Ascending aorta (tissue), 2 donors: ENCODE results near the gene ECSCR. TPM values are rescaled to one million over a fixed set of nuclear protein-coding genes. Genes with fewer than 3 reads are reported as not detected.

Experiments used
- DNase-seq, 2 donors: peaks; one replicate each; pipeline ENCODE4 v3.0.0-alpha.2; 2019; ENCODE audit warnings: low spot score in 2 of 2
- H3K27ac ChIP-seq, 2 donors: fragments of 200-600 bp; sonication (generic); one replicate each; pipeline ENCODE4 v1.5.1; 2016 to 2017; ENCODE audit warnings: mild to moderate bottlenecking in 1 of 2
- H3K27me3 ChIP-seq: fragments of 200-600 bp; sonication (generic); one replicate; pipeline ENCODE4 v1.5.1; 2017
- H3K36me3 ChIP-seq, 2 donors: fragments of 200-600 bp; sonication (generic); one replicate each; pipeline ENCODE4 v1.5.1; 2016
- H3K4me1 ChIP-seq, 2 donors: fragments of 200-600 bp; sonication (generic); one replicate each; pipeline ENCODE4 v1.5.1; 2016 to 2017; ENCODE audit warnings: mild to moderate bottlenecking in 1 of 2
- H3K4me3 ChIP-seq, 2 donors: fragments of 200-600 bp; sonication (generic); one replicate each; pipeline ENCODE4 v1.5.1; 2016 to 2017; ENCODE audit warnings: mild to moderate bottlenecking in 1 of 2
- H3K9me3 ChIP-seq, 2 donors: fragments of 200-600 bp; sonication (generic); one replicate each; pipeline ENCODE4 v1.5.1; 2016
- intact Hi-C: fragments of 100-400 bp; cut with DNase I; formaldehyde crosslinking; loops from one replicate; pipeline ENCODE4 v1.15.1; 2023
- total RNA-seq: library from RNA; depleted of rRNA; stranded (reverse); fragments of >200 nt; gene quantifications from one replicate; pipeline ENCODE4 v1.1.0, GENCODE V29; 2016
- TF ChIP-seq, protein P1 (sequence below), 3 experiments: fragments of 200-600 bp in 2 of 3; fragments of 450-650 bp in 1 of 3; sonication (generic) in 2 of 3; IDR thresholded peaks; one replicate each; pipeline ENCODE4 v1.5.1; 2016 to 2019; ENCODE audit warnings: antibody characterized with exemption in 3 of 3, mild to moderate bottlenecking in 1 of 3, moderate library complexity in 1 of 3

ECSCR gene
- total RNA-seq, 1 donor from 2014 or later: 51.6 TPM

DNA sequence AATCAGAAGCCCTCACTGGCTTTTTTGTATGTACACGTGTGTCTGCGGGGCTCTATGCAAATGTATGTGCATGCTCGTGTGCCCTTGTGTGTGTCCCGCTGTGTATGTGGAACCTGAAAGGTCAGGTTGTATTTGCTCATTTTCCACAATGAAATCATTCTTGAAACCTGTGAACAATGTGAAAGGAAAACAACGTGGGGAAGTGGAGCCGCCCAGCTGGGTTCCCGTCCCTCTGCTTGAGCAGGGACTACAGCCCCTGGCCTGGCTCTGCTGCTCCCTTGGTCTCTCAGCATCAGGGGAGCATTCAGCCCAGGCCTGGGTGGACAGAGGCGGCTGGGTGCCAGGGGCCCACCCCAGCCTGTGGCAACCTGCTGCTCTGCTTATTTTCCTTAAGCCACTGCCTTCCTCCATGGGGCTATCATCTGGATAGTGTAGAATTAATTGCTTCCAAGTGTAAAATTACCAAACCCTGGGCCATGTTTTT is 3.0 kb downstream of the ECSCR start:
- no peak for DNase-seq
- no peaks in the 10 kb centered on the region for H3K9me3 ChIP-seq
- no peaks in the 10 kb centered on the region for H3K36me3 ChIP-seq
- H3K27me3 ChIP-seq: no peaks in the 10 kb centered on the region
- no peak overlapping the region for H3K4me3 ChIP-seq
- no peak overlapping the region for H3K27ac ChIP-seq
- TF ChIP-seq, protein P1, sequence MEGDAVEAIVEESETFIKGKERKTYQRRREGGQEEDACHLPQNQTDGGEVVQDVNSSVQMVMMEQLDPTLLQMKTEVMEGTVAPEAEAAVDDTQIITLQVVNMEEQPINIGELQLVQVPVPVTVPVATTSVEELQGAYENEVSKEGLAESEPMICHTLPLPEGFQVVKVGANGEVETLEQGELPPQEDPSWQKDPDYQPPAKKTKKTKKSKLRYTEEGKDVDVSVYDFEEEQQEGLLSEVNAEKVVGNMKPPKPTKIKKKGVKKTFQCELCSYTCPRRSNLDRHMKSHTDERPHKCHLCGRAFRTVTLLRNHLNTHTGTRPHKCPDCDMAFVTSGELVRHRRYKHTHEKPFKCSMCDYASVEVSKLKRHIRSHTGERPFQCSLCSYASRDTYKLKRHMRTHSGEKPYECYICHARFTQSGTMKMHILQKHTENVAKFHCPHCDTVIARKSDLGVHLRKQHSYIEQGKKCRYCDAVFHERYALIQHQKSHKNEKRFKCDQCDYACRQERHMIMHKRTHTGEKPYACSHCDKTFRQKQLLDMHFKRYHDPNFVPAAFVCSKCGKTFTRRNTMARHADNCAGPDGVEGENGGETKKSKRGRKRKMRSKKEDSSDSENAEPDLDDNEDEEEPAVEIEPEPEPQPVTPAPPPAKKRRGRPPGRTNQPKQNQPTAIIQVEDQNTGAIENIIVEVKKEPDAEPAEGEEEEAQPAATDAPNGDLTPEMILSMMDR (IDR thresholded peaks at IDR 0.05): no peak
- intact Hi-C loops: no loop called here
- H3K4me1 ChIP-seq: no peaks in the 10 kb centered on the region

DNA sequence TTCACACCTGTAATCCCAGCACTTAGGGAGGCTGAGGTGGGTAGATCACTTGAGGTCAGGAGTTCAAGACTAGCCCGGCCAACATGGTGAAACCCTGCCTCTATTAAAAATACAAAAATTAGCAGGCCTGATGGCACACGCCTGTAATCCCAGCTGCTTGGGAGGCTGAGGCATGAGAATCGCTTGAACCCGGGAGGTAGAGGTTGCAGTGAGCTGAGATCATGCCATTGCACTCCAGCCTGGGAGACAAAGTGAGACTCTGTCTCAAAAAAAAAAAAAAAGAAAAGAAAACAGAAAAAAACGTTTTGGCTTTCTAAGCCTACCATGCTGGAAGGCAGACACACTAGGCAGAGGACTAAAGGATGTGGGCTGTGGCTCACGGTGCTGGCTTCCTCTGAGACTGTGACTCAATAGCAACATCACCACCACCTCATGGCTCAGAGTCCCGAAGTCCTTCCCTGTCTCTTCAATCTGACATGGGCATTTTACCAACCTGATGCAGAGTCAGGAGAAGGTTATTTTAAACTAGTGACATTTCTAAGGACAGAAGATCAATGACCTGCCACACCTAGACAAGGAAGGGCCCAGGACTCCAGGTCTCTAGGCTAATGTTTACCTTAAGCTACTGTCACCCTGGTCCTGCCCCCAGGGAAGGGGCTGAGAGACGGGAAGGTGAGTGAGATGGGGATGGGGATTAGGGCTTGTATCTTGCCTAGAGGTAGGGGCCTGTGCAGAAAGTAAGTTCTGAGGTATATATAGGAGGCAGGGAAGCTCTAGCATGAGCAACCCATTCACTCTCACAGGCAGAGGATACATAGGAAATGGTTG is 3.7 kb downstream of the ECSCR start:
- Histone ChIP-seq H3K27me3 (no peaks in the 10 kb centered on the region), H3K4me1 (no peaks in the 10 kb centered on the region), H3K27ac (no peak overlapping the region), H3K36me3 (no peaks in the 10 kb centered on the region), H3K9me3 (no peaks in the 10 kb centered on the region), H3K4me3 (no peak overlapping the region)
- TF ChIP-seq, protein P1 (IDR thresholded peaks at IDR 0.05): no peak
- intact Hi-C loops: no loop called here
- DNase-seq: peak in 1 of 2 donors; percentile 39

GRCh38 chr5:139457653-139458306 is 4.8 kb downstream of the ECSCR start:
- no peak for DNase-seq
- Histone ChIP-seq H3K4me1 (no peaks in the 10 kb centered on the region), H3K9me3 (no peaks in the 10 kb centered on the region), H3K27ac (no peak overlapping the region), H3K4me3 (no peak overlapping the region), H3K27me3 (no peaks in the 10 kb centered on the region), H3K36me3 (no peaks in the 10 kb centered on the region)
- intact Hi-C loops: no loop called here
- TF ChIP-seq, protein P1 (IDR thresholded peaks at IDR 0.05): no peak

- intact Hi-C loops: no loop called here
- Histone ChIP-seq H3K4me3 (no peak overlapping the region), H3K27ac (no peak overlapping the region), H3K27me3 (no peaks in the 10 kb centered on the region), H3K4me1 (no peaks in the 10 kb centered on the region), H3K36me3 (no peaks in the 10 kb centered on the region), H3K9me3 (no peaks in the 10 kb centered on the region)
- DNase-seq: no peak
- TF ChIP-seq, protein P1 (IDR thresholded peaks at IDR 0.05): no peak
Observed at GRCh38 chr5:139457241-139457640, 5.3 kb downstream of the ECSCR start.

DNA sequence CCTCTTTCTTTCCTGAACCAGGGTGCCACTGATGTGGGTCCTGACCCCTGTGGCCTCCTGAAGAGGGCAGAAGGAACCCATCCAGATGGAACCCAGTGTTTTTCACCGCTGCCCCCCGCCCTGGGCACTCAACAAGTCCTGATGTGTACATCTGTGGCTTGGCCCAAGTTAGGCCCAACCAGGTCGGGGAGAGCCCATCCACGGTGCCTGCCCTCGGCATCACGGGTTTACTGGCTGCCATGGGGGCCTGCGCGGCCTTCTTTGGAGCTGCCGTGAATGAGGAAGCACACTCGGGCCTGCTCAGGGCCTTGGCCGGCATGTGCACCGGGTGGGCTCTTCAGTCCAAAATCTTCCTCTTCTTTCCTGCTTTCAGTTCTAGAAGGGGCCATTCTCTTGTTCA is 5.8 kb downstream of the ECSCR start:
- Histone ChIP-seq H3K4me3 (no peak overlapping the region), H3K27me3 (no peaks in the 10 kb centered on the region), H3K9me3 (no peaks in the 10 kb centered on the region), H3K4me1 (no peaks in the 10 kb centered on the region), H3K27ac (no peak overlapping the region), H3K36me3 (no peaks in the 10 kb centered on the region)
- DNase-seq: no peak
- TF ChIP-seq, protein P1 (IDR thresholded peaks at IDR 0.05): no peak
- intact Hi-C loops: no loop called here
